ENCODE results near the gene USP31.

USP31 gene

GRCh38 chr16:23143391-23143790, 5.9 kb downstream of the USP31 start:
- no peak overlapping the region for H3K27ac ChIP-seq
- no peak for TF ChIP-seq CTCF (IDR thresholded peaks at IDR 0.05)
- no peak for TF ChIP-seq ZFX (IDR thresholded peaks at IDR 0.05; ENCODE audit: borderline replicate concordance)

GRCh38 chr16:23141959-23142740, 7.1 kb downstream of the USP31 start:
- TF ChIP-seq CTCF (IDR thresholded peaks at IDR 0.05) (no peak), ZFX (IDR thresholded peaks at IDR 0.05; ENCODE audit: borderline replicate concordance) (no peak)
- no peak overlapping the region for H3K27ac ChIP-seq

- H3K27ac ChIP-seq: no peak overlapping the region
- TF ChIP-seq CTCF (IDR thresholded peaks at IDR 0.05) (no peak), ZFX (IDR thresholded peaks at IDR 0.05; ENCODE audit: borderline replicate concordance) (no peak)
These were observed 7.8 kb downstream of the USP31 start for GRCh38 chr16:23141500-23141899.

- no peak for TF ChIP-seq CTCF (IDR thresholded peaks at IDR 0.05)
- TF ChIP-seq ZFX (IDR thresholded peaks at IDR 0.05; ENCODE audit: borderline replicate concordance): no peak
These were observed 8.2 kb downstream of the USP31 start for GRCh38 chr16:23141033-23141432.

GRCh38 chr16:23140107-23140506, 9.1 kb downstream of the USP31 start:
- no peak for TF ChIP-seq ZFX (IDR thresholded peaks at IDR 0.05; ENCODE audit: borderline replicate concordance)
- TF ChIP-seq CTCF (IDR thresholded peaks at IDR 0.05): no peak
- no peak overlapping the region for H3K27ac ChIP-seq

More at GRCh38 chr16:23141033-23141432, 8.2 kb downstream of the USP31 start:
- no peak overlapping the region for H3K27ac ChIP-seq

GRCh38 chr16:23137818-23138217, 11.4 kb downstream of the USP31 start:
- no peak for TF ChIP-seq ZFX (IDR thresholded peaks at IDR 0.05; ENCODE audit: borderline replicate concordance)
- TF ChIP-seq CTCF (IDR thresholded peaks at IDR 0.05): no peak
- H3K27ac ChIP-seq: no peak overlapping the region

GRCh38 chr16:23137256-23137655, 12.0 kb downstream of the USP31 start:
- no peak overlapping the region for H3K27ac ChIP-seq
- TF ChIP-seq CTCF (IDR thresholded peaks at IDR 0.05) (no peak), ZFX (IDR thresholded peaks at IDR 0.05; ENCODE audit: borderline replicate concordance) (no peak)
